Measurements from ENCODE around the gene RCBTB2.

Gene RCBTB2

DNA sequence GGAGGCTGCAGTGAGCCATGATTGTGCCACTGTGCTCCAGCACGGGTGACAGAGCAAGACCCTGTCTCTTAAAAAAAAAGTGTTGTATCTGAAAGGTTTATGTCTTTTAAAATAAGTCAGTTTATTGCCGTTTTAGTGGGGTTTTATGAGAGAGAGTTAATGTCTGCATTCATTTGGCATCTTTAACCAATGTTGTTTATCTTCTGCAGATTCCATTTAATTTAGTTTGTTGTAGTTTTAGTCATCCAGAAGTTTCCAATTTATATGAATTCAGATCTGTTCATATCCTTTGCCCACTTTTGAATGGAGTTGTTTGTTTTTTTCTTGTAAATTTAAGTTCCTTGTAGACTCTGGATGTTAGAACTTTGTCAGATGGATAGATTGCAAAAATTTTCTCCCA is 83.2 kb downstream of the RCBTB2 start:
- no peak for DNase-seq (ENCODE audit: low read depth in 2 of 2)

DNA sequence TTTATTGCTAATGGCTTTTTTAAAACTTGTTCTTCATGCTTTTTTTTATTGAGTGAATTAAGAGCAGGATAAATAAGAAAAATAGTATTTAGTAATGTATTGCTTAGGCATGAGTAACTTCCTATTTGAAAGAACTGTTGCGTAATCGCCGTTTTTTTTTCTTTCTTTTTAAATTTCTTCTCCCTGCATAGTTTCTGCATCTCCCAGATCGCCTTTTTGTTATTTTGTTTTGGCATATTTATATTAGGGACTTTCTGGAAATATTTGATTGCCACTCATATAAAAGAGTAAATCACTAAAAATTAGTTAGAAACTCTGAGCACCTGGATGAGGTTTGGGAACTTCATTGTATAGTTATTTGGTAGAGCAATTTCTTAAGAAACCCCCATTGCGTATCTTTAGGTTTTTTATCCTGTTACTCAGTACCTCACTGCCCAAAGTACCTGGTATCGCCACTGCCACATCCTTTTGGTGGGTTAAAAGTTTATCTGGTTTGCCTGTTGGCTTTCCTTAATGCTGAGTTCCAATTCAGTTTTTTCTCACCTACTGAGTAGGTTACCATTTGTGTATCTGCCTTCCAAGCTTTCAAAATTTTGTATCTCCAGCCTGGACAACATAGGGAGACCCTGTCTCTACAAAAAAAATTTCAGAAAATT is 83.8 kb downstream of the RCBTB2 start:
- no peak for DNase-seq (ENCODE audit: low read depth in 2 of 2)

DNA sequence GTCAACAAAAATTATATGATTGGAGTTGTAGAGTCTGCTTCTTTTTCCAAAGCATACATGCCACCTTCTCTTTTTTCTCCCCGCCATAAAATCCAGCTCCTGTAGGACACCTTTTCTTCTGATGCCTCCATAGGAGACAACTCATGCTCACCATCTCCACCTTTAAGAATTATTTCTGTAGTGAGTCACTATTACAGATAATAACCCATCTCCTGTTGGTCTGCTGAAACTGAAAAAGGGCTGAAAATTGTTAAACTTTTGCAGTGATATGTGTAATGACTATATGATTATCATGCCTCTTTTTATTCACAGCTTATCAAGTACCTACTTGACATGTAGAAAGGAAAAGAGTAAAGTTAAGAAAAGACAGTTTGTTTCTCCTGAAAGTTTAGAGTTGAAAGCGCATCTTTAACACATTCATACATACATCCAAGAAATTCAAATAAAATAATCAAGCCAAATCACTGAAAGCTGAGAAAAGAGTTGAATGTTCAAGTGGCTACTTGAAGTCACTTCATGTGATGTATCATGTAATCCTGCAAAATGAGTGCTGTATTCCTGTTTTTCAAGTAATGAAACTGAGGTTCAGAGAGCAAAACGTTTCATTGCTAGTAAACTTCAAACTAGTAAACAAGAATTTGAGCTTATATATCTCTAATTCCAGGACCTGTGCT is 84.5 kb downstream of the RCBTB2 start:
- DNase-seq (ENCODE audit: low read depth in 2 of 2) = no peak

DNA sequence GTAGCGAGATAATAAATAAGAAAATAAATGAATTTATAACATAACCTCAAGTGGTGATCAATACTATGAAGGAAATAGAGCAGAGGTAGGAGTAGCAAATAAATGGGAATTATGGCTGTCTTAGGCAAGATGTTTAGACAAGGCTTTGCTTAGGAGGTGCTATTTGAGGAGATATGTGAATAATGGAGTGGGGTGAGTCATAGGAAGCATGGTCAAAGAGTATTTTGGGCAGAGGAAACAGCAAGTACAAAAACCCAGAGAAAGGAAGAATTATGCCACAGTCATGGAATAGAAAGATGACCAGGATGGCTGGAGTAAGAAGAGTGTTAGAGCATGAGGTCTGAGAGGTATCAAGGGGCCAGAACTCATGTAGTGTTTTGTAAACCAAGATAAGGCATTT is 86.4 kb downstream of the RCBTB2 start:
- no peak for DNase-seq (ENCODE audit: low read depth in 2 of 2)

DNA sequence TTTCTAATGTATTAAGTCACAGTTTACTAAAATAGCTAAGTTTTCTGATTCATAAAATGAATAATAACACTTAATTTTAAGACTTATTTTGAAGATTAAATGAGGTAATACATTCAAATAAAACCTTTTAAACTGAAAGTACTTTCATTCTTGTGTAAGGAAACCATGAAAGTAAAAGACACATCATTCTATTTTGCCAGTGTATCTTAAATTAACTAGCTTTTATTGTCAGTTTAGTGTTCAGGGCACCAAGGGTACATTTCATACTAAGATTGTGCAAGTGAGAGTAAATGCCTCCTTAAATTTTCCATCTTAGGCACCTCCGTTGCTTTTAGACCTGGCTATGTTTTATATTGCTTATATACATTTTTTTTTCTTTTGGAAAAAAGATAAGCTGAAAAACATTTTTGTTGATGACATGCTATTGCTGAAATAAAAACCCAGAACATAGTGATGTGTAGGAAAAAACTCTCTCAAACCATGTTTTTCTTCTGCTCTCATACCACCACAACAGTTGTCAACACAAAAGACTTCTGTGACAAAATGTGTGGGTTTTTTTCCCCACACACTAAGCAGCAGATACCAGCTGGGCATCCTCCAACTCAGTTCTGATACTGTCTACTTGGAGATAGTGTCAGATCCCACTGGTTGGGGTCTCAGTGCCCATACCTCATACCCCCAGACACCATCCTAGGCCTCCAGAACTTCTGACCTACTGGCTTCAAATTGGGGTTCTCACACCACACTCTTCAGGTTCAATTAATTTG is 89.3 kb downstream of the RCBTB2 start:
- no peak for DNase-seq (ENCODE audit: low read depth in 2 of 2)
